ENCODE measurements around the gene BCAR1.
"Not testable (repeated sequence)": the region's sequence is repeated elsewhere in the genome, so short reads cannot be mapped to it uniquely, and the experiment has no call there.

BCAR1 gene

GRCh38 chr16:75269358-75269757 is 17.9 kb upstream of the BCAR1 start:
- DNase-seq (ENCODE audit: low read depth): not testable (repeated sequence)

DNA sequence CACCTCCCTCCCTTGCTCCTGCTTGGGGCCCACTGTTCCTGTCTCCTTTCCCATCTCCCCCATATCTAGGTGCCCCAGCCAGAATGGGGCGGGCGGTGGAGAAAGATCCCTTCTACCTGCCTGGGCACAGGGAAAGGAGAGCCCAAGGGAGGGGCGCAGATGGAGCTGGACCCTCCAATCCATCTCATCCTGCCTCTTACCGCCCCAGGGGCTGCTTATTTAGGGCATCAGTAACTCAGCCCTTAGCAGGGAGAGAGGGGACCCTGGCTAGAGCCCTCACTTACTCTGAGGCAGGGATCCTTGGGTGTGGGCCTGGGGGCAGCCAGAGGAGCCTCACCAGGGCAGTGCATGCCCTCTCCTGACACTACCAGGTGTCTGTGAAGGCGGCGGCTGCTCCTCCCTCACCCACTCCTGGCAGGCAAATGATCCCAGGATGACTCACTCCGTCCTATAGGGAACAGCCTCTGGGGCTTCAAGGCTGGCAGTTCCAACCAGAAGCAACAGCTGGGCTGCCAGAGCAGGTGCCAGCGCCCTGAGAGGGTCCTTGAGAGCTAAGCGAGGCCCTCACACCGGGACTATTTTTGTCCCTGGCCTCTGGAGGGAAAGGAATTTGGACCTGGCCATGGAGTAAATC is 16.3 kb upstream of the BCAR1 start:
- DNase-seq (ENCODE audit: low read depth): no peak

- no peak for DNase-seq (ENCODE audit: low read depth)
These were observed 15.6 kb upstream of the BCAR1 start for GRCh38 chr16:75266738-75267630.

DNA sequence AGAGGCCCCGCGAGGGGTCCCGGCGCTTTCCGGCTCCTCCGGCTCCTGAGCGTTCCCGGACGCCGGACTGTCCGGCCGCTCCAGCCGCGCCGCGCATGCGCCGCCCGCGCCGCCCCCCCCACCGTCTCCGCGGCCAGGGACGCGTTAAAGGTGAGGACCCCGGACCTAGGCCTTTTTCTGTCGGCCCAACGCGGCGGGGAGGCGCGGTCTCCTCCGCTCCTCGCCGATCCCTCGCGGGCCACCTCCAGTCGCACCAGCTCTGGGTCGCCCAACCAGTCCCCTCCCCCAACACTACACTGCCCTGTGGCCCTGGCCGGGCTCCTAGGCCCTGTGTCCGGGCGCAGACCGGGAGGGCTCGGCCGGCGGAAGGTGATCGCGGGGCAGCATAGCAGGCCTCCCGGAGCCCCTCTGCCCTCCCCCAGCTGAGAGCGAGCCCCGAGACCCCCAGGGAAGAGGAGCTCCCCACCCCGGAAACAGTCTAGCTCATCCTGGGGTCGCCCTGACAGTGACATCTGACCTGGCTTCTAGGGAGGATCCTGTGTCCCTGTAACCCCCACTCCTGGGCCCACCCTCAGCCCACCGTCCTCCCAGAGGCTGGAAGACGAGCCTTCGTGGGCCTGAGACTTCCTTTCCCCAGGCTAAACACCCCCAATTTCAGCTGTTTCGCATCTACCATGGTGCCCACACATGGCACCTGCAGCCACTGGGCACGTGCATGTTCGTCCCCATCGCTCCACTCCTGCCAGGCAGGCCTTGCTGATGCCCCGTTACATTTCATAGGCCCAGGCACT is 14.7 kb upstream of the BCAR1 start:
- DNase-seq (ENCODE audit: low read depth): no peak

GRCh38 chr16:75264999-75265910 is 13.8 kb upstream of the BCAR1 start:
- no peak for DNase-seq (ENCODE audit: low read depth)

- no peak for DNase-seq (ENCODE audit: low read depth)
These were observed 13.1 kb upstream of the BCAR1 start for GRCh38 chr16:75264457-75264998.

DNA sequence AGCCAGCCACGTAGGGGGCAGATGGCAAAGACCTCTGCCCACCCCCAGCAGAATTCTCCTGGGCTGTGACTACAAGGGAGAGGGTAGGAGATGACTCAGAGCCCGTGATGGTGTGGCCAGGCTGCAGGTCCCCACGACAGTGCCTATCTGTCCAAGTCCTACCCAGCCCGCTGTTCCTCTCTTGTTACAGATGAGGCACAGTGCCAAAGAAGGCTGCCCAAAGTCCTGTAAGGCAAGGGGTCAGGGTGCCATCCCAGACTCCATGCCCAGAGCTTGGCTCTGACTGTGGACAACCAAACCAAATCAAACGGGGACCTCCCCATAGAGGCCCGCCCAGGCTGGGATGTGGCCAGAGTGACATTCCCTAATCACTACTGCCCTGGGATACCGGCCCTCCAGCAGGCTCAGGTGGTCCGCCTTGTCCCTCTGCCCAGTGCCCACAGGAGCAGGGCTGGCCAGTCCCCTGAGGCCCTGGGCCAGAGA is 12.6 kb upstream of the BCAR1 start:
- DNase-seq (ENCODE audit: low read depth): no peak

GRCh38 chr16:75263291-75263962 is 12.0 kb upstream of the BCAR1 start:
- no peak for DNase-seq (ENCODE audit: low read depth)

DNA sequence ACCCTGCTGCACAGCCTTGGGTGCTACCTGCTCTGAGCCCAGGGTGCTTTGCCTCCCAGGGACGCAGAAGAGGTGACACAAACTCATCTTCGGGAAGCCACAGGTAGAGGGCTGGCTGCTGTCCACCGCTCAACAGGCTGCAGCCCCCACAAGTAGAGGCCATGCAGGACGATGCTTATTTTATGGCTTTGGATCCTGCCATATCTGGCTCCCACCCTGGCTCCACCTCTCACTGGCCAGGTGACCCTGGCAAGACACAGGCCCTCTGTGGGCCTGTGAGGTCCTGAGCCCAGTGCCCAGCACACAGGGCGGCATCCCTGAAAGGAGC is 11.3 kb upstream of the BCAR1 start:
- DNase-seq (ENCODE audit: low read depth): no peak

- no peak for DNase-seq (ENCODE audit: low read depth)
These were observed 10.8 kb upstream of the BCAR1 start for GRCh38 chr16:75262104-75262799.

- no peak for DNase-seq (ENCODE audit: low read depth)
These were observed 10.2 kb upstream of the BCAR1 start for GRCh38 chr16:75261590-75262078.

DNA sequence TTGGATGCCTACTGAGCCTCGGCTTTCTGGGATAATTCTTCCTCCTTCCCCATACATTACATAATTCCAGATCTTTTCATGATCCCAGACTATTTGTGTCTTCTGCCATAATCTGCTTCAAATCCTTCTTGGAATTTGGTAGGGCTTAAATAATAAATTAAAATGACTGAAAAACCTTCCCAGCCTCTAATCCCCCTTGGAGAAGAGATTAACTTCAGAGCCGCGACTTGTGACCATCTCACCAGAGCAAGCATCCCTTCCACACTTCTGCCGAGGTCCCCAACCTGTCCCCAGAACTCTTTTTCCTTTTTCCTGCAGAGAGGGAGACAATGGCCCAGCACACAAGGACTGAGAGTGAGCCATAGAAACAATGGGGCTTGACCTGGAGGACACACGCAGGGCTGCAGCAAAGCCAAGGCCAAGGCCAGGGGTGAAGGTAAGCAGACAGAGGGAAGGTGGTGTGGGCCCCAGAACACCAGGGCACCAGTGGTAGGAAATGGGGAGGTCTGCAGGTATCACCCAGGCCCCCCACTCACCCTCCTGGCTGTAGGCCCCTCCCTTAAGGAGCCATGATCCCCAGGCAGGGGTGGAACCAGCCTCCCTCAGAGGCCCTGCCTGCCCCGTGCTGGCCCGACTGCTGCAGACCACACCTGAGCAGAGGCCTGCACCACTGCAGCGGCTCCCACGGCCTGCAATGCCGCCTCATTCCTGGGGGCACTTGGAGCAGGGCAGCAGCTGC is 9.6 kb upstream of the BCAR1 start:
- DNase-seq (ENCODE audit: low read depth): no peak

DNA sequence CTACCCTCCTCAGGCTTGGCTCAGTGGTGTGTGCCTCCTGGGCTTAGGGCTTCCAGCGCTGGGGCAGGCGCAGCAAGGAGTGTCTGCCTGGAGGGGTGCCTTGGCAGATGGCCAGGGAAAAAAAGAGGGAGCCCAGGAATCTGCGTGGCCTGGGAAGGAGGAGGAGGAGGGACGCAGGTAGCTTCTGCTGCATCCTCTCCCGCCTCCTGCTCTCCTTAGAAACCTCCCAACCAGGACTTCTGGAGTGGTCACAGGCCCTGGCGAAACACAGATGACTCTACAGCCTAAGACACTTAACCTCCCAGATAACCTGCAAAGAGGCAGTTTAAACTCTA is 7.3 kb upstream of the BCAR1 start:
- no peak for DNase-seq (ENCODE audit: low read depth)

DNA sequence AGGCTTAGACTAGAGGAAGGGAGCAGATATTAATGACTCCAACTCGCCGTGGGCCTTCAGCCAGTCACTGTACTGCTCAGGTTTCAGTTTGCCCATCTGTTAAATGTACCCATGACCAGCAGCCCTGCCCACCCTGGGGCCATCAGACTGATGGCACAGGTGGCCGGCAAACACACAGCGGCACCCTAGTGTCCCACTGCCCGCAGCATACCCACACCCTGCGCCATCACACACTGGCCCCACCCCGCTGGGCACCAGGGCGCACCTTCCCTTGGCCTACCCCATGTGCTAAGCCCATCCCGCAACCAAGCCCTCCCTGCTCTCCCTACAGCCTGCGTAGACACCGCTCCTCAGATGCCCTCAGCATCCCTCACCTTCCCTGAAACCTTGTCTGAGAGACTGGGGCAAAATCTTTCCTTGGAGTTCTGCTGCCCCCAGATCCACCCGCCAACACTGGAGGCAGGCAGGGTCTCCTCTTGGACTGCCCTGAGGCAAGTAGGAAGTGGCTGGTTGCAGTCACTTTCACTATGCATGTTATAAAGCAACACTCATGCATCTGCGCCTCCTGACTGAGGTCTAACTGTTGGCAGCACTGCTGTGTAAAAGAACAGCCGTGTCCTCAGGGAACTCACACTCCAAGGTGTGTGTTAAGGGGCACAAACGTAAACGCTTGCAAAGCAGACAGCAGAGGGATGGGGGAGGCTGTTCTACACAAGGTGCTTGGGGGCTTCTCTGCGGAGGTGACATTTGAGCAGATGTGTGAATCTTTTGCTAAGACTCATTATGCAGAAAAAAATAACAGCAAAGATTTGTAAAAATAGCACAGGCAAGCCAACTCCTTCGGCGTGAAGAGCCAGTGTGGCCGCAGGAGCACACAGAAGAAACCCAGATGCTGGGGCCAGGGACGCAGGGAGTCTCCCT is 6.7 kb upstream of the BCAR1 start:
- no peak for DNase-seq (ENCODE audit: low read depth)

DNA sequence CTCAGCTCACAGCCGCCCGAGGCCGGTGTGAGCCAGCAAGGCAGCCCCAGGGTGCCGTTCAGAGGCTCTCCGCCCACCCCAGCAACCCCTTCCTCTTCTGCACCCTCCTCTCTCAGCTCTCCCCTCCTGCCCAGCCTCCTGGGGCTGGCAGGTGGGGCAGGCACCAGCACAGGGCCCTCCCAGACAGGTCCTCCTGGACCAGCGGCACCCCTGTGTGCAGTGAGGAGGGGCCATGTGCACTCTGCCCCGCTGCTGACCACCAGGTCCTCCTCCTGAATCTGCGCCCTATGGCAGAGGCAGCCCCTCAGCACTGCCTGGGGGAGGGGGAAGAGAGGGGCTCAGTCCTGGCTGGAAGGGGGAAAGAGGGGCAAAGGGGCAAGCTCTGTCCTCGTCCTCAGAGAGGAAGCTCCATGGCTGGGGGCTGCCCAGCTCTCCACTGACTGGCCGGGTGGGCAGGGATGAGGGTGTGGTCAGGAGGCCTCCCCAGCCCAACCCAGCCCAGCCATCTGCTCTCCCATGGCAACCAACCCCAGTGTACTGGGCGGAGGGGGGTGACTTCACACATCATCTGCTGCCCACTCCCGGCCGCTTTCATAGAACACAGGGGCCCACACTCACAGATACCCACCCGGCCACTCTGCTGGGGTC is 5.4 kb upstream of the BCAR1 start:
- DNase-seq (ENCODE audit: low read depth): no peak

DNA sequence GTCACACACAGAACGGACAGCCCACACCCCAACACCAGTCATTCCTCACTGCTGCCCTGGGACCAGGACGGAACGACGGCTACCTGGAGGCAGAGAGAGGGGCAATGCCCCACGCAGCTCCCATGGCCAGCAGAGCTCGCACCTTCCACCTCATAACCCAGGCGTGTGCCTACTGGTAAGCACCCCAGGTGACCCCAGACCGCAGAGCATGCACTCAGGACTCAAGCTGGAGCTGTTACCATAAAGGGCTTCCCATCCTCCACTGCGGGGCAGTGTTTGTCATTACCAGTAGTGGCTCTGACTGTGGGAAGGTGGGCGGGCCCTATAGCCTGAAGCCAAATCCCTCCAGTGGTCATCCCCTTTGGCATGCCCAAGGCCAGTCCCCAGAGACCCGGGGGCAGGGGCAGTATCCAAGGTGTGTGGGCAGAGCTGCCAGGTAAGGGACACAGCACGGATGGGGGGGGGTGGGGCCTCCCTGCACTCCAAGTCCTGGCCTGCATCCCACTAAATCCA is 4.7 kb upstream of the BCAR1 start:
- DNase-seq (ENCODE audit: low read depth): no peak

DNA sequence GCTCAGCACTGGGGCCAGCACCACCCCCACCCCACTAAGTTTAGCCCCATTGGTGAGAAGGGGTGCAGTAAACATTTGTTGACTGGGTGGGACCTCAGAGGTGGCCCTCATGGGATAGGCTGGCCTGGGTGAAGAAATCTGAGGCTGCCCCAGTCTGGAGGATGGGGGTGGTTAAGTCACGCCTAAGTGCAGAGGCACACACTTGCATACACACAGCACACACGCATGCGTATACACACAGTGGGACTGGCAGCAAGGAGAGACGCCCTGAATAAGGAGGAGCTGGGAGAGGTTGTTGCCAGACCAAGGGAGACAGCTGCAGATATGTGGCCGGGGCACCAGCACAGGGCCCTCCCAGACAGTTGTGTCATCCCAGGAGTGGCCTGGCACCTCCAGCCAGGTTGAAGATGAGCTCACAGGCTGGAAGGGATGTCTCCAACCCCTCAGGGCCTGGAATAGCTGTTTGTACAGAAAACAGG is 3.0 kb upstream of the BCAR1 start:
- DNase-seq (ENCODE audit: low read depth): no peak

All from CMK (cell line).